ENCODE data around the gene FAM81A. TPM values are rescaled to one million over a fixed set of nuclear protein-coding genes. Genes with fewer than 3 reads are reported as not detected.
A peak's percentile ranks its signal among the peaks of the same experiment; 100 is the strongest.

Gene FAM81A
- polyA plus RNA-seq, 4 donors, result 1.1 to 7.1 (median 2.7) TPM; not detected in 1

DNA sequence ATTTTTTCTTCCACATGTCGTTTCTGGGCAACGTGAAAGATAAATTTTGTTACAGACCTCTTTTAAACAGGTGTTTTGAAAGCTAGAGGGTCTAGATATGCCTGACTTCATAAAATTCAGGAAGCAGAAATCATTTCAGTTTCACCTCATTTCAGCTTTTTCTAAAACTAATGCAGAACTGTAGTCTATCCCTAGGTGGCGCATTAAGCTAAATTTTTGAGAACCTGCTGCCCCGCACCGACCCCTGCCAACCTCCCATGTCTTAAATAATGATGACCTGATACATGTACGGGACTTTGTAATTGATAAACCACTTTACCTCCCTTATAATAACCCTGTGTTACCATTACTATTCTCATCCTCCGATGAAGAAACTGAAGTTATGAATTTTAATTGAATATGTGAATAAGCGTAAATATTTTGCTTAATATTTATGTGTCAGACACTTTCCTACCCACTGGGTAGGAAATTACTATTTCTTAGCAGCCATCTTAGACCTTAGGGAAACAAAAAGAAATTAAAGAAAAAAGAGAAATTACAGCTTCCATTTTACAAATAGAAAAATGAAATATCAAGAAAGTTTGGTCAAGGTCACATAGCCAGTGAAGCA lies 94.9 kb downstream of the FAM81A start:
- H3K27me3 ChIP-seq (ENCODE audit: control insufficient read depth in 3 of 3, insufficient read depth in 3 of 3, low read length in 3 of 3), result no peaks in the 10 kb centered on the region
- peak overlapping the region in 2 of 3 donors; percentile 54 to 85 for H3K27ac ChIP-seq (ENCODE audit: low read depth in 1 of 3, low read length in 2 of 3)
- H3K4me3 ChIP-seq (ENCODE audit: low read depth in 1 of 3, low read length in 3 of 3), result no peak overlapping the region
- WGBS, 3 donors, result 14 to 16% (median 16%) methylated on average over 8 of the region's 8 CpGs
- FAIRE-seq (no peak), DNase-seq (peak; percentile 65 to 72)
- no peaks in the 10 kb centered on the region for H3K36me3 ChIP-seq (ENCODE audit: control insufficient read depth in 3 of 3, insufficient read depth in 2 of 3, low read depth in 1 of 3, low read length in 3 of 3)
- H3K9me3 ChIP-seq (ENCODE audit: control insufficient read depth in 2 of 2, insufficient read depth in 1 of 2, low read depth in 1 of 2, low read length in 1 of 2), result no peaks in the 10 kb centered on the region
- H3K4me1 ChIP-seq (ENCODE audit: control insufficient read depth in 3 of 3, insufficient read depth in 2 of 3, low read depth in 1 of 3, low read length in 2 of 3), result peaks cover 0 to 14% (median 2%) of the 10 kb centered on the region in 3 donors

DNA sequence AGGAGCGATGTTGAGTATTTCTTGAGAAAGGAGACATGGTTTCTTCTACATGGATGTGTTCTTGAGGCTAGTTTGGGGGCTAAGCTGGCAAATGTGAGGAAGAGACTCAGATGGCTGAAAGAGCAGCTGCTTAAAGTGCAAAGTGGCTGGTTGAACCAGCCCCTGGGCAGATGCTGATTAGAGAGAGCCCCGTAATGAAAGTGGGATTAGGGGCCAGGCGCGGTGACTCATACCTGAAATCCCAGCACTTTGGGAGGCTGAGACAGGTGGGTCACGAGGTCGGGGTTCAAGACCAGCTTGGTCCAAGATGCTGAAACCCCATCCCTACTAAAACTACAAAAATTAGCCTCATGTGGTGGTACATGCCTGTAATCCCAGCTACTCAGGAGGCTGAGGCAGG lies 98.6 kb downstream of the FAM81A start:
- peaks cover 2 to 20% (median 2%) of the 10 kb centered on the region in 3 donors for H3K4me1 ChIP-seq (ENCODE audit: control insufficient read depth in 3 of 3, insufficient read depth in 2 of 3, low read depth in 1 of 3, low read length in 2 of 3)
- no peaks in the 10 kb centered on the region for H3K27me3 ChIP-seq (ENCODE audit: control insufficient read depth in 3 of 3, insufficient read depth in 3 of 3, low read length in 3 of 3)
- no peak for DNase-seq
- FAIRE-seq, result no peak
- no peak overlapping the region for H3K27ac ChIP-seq (ENCODE audit: low read depth in 1 of 3, low read length in 2 of 3)
- no peak overlapping the region for H3K4me3 ChIP-seq (ENCODE audit: low read depth in 1 of 3, low read length in 3 of 3)
- no peaks in the 10 kb centered on the region for H3K9me3 ChIP-seq (ENCODE audit: control insufficient read depth in 2 of 2, insufficient read depth in 1 of 2, low read depth in 1 of 2, low read length in 1 of 2)
- H3K36me3 ChIP-seq (ENCODE audit: control insufficient read depth in 3 of 3, insufficient read depth in 2 of 3, low read depth in 1 of 3, low read length in 3 of 3), result no peaks in the 10 kb centered on the region
- 76 to 84% (median 79%) methylated on average over 6 of the region's 6 CpGs for WGBS, 3 donors

DNA sequence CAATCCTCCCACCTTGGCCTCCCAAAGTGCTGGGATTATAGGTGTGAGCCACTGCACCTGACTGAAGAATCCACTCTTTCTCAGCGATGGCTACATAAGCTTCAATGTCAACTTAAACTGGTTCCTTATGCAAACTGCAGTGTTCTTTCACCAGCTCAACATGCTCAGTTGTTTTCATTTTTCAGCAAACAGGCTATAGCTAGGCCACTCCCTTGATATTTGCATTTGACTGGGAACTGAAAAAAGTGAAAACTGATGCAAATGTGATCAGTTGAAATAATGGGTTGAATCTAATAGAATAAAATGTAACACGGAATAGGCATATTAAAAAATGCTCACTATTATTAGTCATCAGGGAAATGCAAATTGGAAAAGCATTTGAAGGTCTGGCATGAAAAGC lies 99.4 kb downstream of the FAM81A start:
- FAIRE-seq (no peak), DNase-seq (no peak)
- H3K9me3 ChIP-seq (ENCODE audit: control insufficient read depth in 2 of 2, insufficient read depth in 1 of 2, low read depth in 1 of 2, low read length in 1 of 2), result no peaks in the 10 kb centered on the region
- no peak overlapping the region for H3K27ac ChIP-seq (ENCODE audit: low read depth in 1 of 3, low read length in 2 of 3)
- H3K36me3 ChIP-seq (ENCODE audit: control insufficient read depth in 3 of 3, insufficient read depth in 2 of 3, low read depth in 1 of 3, low read length in 3 of 3), result no peaks in the 10 kb centered on the region
- no peak overlapping the region for H3K4me3 ChIP-seq (ENCODE audit: low read depth in 1 of 3, low read length in 3 of 3)
- no peaks in the 10 kb centered on the region for H3K27me3 ChIP-seq (ENCODE audit: control insufficient read depth in 3 of 3, insufficient read depth in 3 of 3, low read length in 3 of 3)
- peaks cover 2 to 14% (median 2%) of the 10 kb centered on the region in 3 donors for H3K4me1 ChIP-seq (ENCODE audit: control insufficient read depth in 3 of 3, insufficient read depth in 2 of 3, low read depth in 1 of 3, low read length in 2 of 3)
- WGBS, 3 donors, result 69 to 75% (median 71%) methylated on average over 2 of the region's 2 CpGs

DNA sequence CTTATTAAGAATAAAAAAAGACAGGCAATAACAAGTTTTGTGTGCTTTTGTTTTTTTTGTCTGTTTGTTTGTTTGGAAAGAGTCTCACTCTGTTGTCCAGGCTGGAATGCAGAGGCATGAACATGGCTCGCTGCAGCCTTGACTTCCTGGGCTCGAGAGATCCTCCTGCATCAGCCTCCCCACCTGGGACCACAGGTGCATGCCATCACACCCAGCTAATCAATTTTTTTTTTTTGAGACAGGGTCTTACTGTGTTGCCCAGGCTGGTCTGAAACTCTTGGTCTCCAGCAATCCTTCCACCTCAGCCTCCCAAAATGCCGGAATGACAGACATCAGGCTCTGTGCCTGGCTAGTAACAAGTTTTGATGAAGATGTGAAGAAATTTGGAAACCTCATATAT lies 100.5 kb downstream of the FAM81A start:
- 90 to 94% (median 91%) methylated on average over 3 of the region's 3 CpGs for WGBS, 3 donors
- no peak overlapping the region for H3K27ac ChIP-seq (ENCODE audit: low read depth in 1 of 3, low read length in 2 of 3)

DNA sequence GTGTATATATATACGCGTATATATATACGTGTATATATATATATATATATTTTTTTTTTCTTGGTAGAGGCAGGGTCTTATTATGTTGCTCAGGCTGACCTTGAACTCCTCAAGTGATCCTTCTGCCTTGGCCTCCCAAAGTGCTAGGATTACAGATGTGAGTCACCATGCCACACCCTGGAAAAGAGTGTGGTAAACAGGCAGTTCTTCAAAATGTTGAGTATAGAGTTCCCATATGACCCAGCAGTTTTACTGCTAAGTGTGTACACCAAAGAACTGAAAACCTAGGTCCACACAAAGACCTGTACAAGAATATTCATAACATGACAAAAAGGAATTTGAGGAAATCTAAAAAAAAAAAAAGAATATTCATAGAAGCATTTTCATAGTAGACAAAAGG lies 101.8 kb downstream of the FAM81A start:
- Histone ChIP-seq H3K4me1 (ENCODE audit: control insufficient read depth in 3 of 3, insufficient read depth in 2 of 3, low read depth in 1 of 3, low read length in 2 of 3) (peaks cover 2 to 16% (median 6%) of the 10 kb centered on the region in 3 donors), H3K4me3 (ENCODE audit: low read depth in 1 of 3, low read length in 3 of 3) (no peak overlapping the region), H3K36me3 (ENCODE audit: control insufficient read depth in 3 of 3, insufficient read depth in 2 of 3, low read depth in 1 of 3, low read length in 3 of 3) (no peaks in the 10 kb centered on the region), H3K27me3 (ENCODE audit: control insufficient read depth in 3 of 3, insufficient read depth in 3 of 3, low read length in 3 of 3) (no peaks in the 10 kb centered on the region), H3K9me3 (ENCODE audit: control insufficient read depth in 2 of 2, insufficient read depth in 1 of 2, low read depth in 1 of 2, low read length in 1 of 2) (no peaks in the 10 kb centered on the region), H3K27ac (ENCODE audit: low read depth in 1 of 3, low read length in 2 of 3) (no peak overlapping the region)
- WGBS, 3 donors, result 71% methylated on average over 1 of the region's 3 CpGs; no CpG with 5 or more reads in 2 of the 3 donors
- FAIRE-seq, result no peak
- peak in 1 of 2 donors; percentile 64 for DNase-seq

More for the DNA sequence above, 100.5 kb downstream of the FAM81A start:
- H3K27me3 ChIP-seq (ENCODE audit: control insufficient read depth in 3 of 3, insufficient read depth in 3 of 3, low read length in 3 of 3), result no peaks in the 10 kb centered on the region
- H3K36me3 ChIP-seq (ENCODE audit: control insufficient read depth in 3 of 3, insufficient read depth in 2 of 3, low read depth in 1 of 3, low read length in 3 of 3), result no peaks in the 10 kb centered on the region
- no peak for FAIRE-seq
- H3K4me3 ChIP-seq (ENCODE audit: low read depth in 1 of 3, low read length in 3 of 3), result no peak overlapping the region
- H3K4me1 ChIP-seq (ENCODE audit: control insufficient read depth in 3 of 3, insufficient read depth in 2 of 3, low read depth in 1 of 3, low read length in 2 of 3), result peaks cover 2 to 11% (median 2%) of the 10 kb centered on the region in 3 donors
- no peak for DNase-seq
- no peaks in the 10 kb centered on the region for H3K9me3 ChIP-seq (ENCODE audit: control insufficient read depth in 2 of 2, insufficient read depth in 1 of 2, low read depth in 1 of 2, low read length in 1 of 2)

DNA sequence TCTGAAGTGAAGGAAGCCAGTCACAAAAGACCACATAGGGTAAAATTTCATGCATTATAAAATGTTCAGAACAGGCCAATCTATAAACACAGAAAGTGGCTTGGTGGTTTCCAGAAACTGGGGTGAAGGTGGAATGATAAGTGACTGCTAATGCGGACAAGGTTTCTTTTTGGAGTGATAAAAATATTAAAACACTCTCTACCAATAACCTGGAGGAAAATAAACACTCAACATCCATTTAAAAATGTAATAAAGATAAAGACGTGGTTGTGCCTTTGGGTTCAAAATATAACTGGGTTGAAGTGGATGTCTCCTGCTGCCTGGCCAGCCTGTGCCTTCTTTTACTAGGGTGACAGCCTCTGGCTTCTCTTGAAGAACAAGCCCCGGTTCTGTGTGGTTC lies 102.7 kb downstream of the FAM81A start:
- Histone ChIP-seq H3K27me3 (ENCODE audit: control insufficient read depth in 3 of 3, insufficient read depth in 3 of 3, low read length in 3 of 3) (no peaks in the 10 kb centered on the region), H3K4me3 (ENCODE audit: low read depth in 1 of 3, low read length in 3 of 3) (no peak overlapping the region), H3K27ac (ENCODE audit: low read depth in 1 of 3, low read length in 2 of 3) (peak overlapping the region in 1 of 3 donors; percentile 37), H3K9me3 (ENCODE audit: control insufficient read depth in 2 of 2, insufficient read depth in 1 of 2, low read depth in 1 of 2, low read length in 1 of 2) (no peaks in the 10 kb centered on the region), H3K4me1 (ENCODE audit: control insufficient read depth in 3 of 3, insufficient read depth in 2 of 3, low read depth in 1 of 3, low read length in 2 of 3) (peaks cover 2 to 11% (median 6%) of the 10 kb centered on the region in 3 donors), H3K36me3 (ENCODE audit: control insufficient read depth in 3 of 3, insufficient read depth in 2 of 3, low read depth in 1 of 3, low read length in 3 of 3) (no peaks in the 10 kb centered on the region)
- no peak for FAIRE-seq
- DNase-seq, result peak in 1 of 2 donors; percentile 33
- WGBS, 3 donors, result 32 to 61% (median 44%) methylated on average over 3 of the region's 3 CpGs

DNA sequence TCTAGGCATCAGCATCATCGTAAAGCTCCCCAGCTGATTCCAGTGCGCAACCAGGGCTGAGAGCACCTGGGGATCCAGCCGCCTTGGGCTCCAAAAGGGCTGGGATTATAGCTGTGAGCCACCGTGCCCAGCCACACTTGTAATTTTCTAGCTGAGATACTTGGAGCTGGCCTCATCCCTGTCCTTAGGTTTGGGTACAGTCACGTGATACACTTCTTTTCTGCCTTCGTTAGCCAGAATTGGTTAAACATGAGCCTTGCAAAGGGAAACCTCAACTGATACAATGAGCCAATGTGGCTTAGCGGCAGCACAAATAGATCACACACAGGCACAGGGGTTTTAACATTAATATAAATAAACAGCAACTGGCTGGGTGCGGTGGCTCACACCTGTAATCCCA lies 103.8 kb downstream of the FAM81A start:
- Histone ChIP-seq H3K9me3 (ENCODE audit: control insufficient read depth in 2 of 2, insufficient read depth in 1 of 2, low read depth in 1 of 2, low read length in 1 of 2) (no peaks in the 10 kb centered on the region), H3K27ac (ENCODE audit: low read depth in 1 of 3, low read length in 2 of 3) (no peak overlapping the region), H3K27me3 (ENCODE audit: control insufficient read depth in 3 of 3, insufficient read depth in 3 of 3, low read length in 3 of 3) (no peaks in the 10 kb centered on the region), H3K4me3 (ENCODE audit: low read depth in 1 of 3, low read length in 3 of 3) (no peak overlapping the region), H3K36me3 (ENCODE audit: control insufficient read depth in 3 of 3, insufficient read depth in 2 of 3, low read depth in 1 of 3, low read length in 3 of 3) (no peaks in the 10 kb centered on the region), H3K4me1 (ENCODE audit: control insufficient read depth in 3 of 3, insufficient read depth in 2 of 3, low read depth in 1 of 3, low read length in 2 of 3) (peaks cover 3 to 11% (median 8%) of the 10 kb centered on the region in 3 donors)
- no peak for FAIRE-seq
- no peak for DNase-seq
- WGBS, 3 donors, result 80 to 86% (median 84%) methylated on average over 8 of the region's 8 CpGs

DNA sequence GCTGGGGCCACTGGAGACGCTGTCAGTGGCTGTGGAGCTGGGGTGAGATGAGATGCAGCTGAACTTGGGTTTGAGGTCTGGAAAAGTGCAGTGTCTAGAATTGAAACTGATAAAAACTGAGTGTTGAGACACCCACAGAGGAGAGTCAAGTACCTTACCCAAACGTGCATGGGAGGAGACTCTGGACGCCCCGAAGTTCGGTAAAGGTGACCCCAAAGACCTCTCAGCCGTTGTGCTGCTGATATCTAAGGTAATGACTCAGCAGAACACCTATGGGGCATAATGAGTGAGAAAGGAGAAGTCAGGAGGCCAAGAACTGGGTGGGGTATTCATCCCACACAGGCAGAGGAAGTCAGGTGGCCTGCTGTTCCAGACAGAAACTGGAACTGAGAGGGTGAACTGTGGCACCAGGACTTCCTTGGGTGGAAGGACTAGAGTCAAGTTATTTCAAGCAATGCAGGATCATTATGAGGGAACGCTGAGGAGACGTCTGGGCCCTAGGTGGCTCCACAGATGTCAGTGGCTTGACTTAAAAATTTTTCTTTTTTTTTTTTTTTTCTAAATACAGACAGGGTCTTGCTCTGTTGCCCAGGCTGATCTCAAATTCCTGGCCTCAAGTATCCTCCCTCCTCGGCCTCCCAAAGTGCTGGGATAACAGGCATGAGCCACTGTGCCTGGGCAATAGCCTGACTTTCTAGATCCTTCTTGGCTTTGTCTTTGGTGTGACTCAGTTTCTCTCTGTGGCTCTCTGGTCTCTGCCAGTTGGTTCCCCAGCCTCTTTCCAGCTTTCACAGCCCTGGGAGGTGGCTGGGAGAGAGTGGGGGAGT lies 105.9 kb downstream of the FAM81A start:
- WGBS, 3 donors, result 36 to 43% (median 37%) methylated on average over 9 of the region's 9 CpGs
- FAIRE-seq, result no peak
- H3K4me1 ChIP-seq (ENCODE audit: control insufficient read depth in 3 of 3, insufficient read depth in 2 of 3, low read depth in 1 of 3, low read length in 2 of 3), result peaks cover 3 to 11% (median 8%) of the 10 kb centered on the region in 3 donors
- peak overlapping the region in 1 of 3 donors; percentile 75 for H3K27ac ChIP-seq (ENCODE audit: low read depth in 1 of 3, low read length in 2 of 3)
- no peak overlapping the region for H3K4me3 ChIP-seq (ENCODE audit: low read depth in 1 of 3, low read length in 3 of 3)
- H3K27me3 ChIP-seq (ENCODE audit: control insufficient read depth in 3 of 3, insufficient read depth in 3 of 3, low read length in 3 of 3), result no peaks in the 10 kb centered on the region
- H3K9me3 ChIP-seq (ENCODE audit: control insufficient read depth in 2 of 2, insufficient read depth in 1 of 2, low read depth in 1 of 2, low read length in 1 of 2), result no peaks in the 10 kb centered on the region
- H3K36me3 ChIP-seq (ENCODE audit: control insufficient read depth in 3 of 3, insufficient read depth in 2 of 3, low read depth in 1 of 3, low read length in 3 of 3), result no peaks in the 10 kb centered on the region
- peak in 1 of 2 donors; percentile 80 for DNase-seq

Data from small intestine (tissue), 7 donors.